Measurements from ENCODE around the gene GNLY.

Gene GNLY

DNA sequence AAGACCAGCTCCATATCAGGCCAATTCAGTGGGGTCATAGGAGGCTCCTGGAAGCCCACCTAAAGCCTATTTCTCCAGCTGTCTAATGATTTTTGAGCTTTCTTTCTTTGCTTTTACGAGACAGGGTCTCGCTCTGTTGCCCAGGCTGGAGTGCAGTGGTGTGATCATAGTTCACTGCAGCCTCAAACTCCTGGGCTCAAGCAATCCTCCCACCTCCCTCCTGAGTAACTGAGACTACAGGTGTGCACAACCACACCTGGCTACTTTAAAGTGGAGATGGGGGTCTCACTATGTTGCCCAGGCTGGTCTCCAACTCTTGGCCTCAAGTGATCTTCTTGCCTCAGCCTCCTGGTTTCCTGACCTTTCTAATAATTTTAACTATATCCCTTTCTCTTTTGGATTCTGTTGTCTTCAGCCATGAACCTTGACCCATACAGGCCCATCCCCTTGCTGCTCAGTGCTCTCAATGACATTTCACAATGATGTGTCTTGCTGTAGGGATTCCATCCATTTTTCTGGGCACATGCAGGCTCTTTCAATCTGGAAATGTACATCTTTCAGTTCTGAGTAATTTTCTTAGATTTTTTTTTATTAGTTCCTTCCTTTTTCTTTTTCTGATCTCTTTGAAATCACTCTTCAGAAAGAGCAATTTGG, 29.7 kb downstream of the GNLY start:
- TF ChIP-seq CTCF (IDR thresholded peaks at IDR 0.05; ENCODE audit: control insufficient read depth, insufficient read depth, low read depth, low read length, missing control alignments): no peak
- no peak for DNase-seq (ENCODE audit: low read depth)
- H3K4me3 ChIP-seq (ENCODE audit: control insufficient read depth, low read depth, low read length): no peak overlapping the region

DNA sequence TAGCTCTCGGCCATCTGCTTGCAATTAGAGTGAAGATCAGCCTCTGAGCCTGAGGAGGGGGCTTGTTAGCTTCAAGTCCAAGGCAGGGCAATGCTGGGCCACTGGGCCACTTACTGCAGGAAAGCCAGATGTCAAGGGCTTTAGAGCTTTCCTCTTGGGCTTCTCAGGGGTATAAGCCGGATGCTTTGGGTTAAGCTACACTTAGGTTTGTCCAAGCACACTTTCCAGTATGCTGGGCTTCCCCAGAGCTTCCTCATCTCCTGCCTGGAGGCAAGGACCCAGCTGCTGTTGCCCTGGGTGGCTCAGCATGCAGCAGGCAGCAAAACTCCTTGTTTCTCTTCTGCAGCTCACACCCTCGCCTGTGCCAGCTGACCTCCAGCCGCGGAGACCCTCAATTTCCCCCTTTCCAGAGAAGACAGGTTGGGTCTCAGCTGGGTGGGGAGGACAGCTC, 30.6 kb downstream of the GNLY start:
- DNase-seq (ENCODE audit: low read depth): no peak
- TF ChIP-seq CTCF (IDR thresholded peaks at IDR 0.05; ENCODE audit: control insufficient read depth, insufficient read depth, low read depth, low read length, missing control alignments): no peak
- H3K4me3 ChIP-seq (ENCODE audit: control insufficient read depth, low read depth, low read length): no peak overlapping the region

DNA sequence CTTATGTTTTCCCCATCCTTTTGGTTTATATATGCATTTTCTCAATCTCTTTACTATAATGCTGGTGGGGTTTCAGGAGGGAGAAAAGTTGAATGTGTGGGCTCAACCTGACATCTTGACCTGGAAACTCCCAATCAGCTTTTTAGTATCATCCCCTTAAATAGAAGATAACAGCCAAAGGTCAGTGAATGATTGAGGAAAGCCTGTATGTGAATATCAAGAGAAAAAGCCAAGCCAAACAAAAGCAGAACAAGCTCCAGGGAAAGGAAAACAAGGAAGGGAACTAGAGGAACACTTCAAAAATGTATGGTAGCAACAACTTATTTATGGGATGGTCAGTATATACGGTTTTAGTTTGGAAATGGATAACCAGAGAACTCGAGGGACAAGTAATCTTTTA, 31.3 kb downstream of the GNLY start:
- no peak for TF ChIP-seq CTCF (IDR thresholded peaks at IDR 0.05; ENCODE audit: control insufficient read depth, insufficient read depth, low read depth, low read length, missing control alignments)
- no peak for DNase-seq (ENCODE audit: low read depth)
- no peak overlapping the region for H3K4me3 ChIP-seq (ENCODE audit: control insufficient read depth, low read depth, low read length)

- no peak overlapping the region for H3K4me3 ChIP-seq (ENCODE audit: control insufficient read depth, low read depth, low read length)
- TF ChIP-seq CTCF (IDR thresholded peaks at IDR 0.05; ENCODE audit: control insufficient read depth, insufficient read depth, low read depth, low read length, missing control alignments): no peak
- no peak for DNase-seq (ENCODE audit: low read depth)
Observed at GRCh38 chr2:85727798-85728197, 33.6 kb downstream of the GNLY start.

DNA sequence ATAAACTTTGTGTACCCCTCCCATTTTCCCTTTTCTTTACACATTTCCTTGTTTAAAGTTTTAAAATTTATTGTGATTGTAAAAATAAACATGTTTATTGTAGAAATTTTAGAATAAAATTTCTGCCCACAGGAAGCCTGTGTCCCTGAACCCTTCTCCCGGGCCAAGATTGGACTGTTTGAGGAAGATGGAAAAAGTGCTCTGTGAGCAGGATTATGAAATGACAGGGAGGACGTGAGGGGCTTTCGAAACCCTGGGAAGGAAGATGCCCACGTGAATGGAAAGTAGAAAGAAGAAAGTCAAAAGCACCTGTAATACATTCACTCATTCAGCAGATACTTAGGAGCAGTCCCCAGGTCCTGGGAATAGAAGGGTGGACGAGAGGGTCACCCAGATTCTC, 34.2 kb downstream of the GNLY start:
- H3K4me3 ChIP-seq (ENCODE audit: control insufficient read depth, low read depth, low read length): no peak overlapping the region
- DNase-seq (ENCODE audit: low read depth): no peak
- no peak for TF ChIP-seq CTCF (IDR thresholded peaks at IDR 0.05; ENCODE audit: control insufficient read depth, insufficient read depth, low read depth, low read length, missing control alignments)

DNA sequence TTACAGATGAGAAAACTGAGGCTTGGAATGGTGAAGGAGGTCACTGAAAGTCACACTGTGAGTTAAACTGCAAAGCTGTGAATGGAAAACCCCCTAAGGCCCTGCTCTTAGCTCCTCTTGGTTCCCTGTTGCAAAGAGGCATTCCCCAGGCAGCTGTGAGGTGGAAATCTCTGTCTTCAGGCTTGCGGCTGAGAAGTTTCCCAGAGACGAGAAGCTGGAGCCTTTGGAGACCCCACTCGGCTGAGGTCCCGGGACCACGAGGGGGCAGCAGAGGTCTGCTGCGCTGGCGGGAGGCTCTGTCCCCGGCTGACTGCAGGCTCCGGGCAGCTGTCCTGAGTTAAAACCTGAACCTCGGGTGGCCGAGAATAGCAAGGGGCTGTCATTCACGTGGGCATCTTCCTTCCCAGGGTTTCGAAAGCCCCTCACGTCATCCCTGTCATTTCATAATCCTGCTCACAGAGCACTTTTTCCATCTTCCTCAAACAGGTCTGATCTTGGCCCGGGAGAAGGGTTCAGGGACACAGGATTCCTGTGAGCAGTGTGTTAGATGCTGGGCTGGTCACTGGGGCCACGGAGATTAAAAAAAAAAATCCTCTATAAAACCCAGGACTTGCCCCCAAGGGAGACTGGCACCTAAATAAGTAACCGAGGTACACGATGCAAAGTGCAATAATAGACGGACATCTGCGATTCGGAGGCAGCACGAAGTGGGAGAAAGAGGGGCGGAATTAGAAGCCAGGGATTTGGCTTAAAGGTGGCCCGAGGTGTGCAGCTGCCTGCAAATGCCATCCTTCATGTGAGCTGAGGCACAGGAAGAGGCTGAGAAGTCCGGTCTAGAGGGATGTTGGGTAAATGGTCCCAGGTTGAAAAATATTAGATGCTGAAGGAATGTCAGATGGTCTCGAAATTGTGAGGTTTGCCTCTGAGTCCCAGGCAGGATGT, 35.0 kb downstream of the GNLY start:
- no peak for DNase-seq (ENCODE audit: low read depth)
- TF ChIP-seq CTCF (IDR thresholded peaks at IDR 0.05; ENCODE audit: control insufficient read depth, insufficient read depth, low read depth, low read length, missing control alignments): peak; percentile 100
- no peak overlapping the region for H3K4me3 ChIP-seq (ENCODE audit: control insufficient read depth, low read depth, low read length)

Measured in AG09309 (cell line).